Calu3 (cell line): Measurements from ENCODE around the gene BACH1. TPM values are rescaled to one million over a fixed set of nuclear protein-coding genes. Genes with fewer than 3 reads are reported as not detected.

Experiments
- BruUV-seq: library from RNA; stranded (reverse); fragments of 400-500 nt; replicated peaks from 2 replicates; lab custom pipeline; 2021; lab: Mats Ljungman, UMichigan
- CTCF ChIA-PET: fragments of 300-600 bp; sonication (Branson Sonifier 250); formaldehyde crosslinking; loops from one replicate; lab custom pipeline; 2022; ENCODE audit warnings: antibody characterized with exemption; lab: Charles Lee
- DNase-seq: peaks from one replicate; pipeline ENCODE4 v3.0.0; 2022
- H3K27ac Mint-ChIP-seq: one replicate; pipeline ENCODE4 v1.8.0; 2022; ENCODE audit warnings: mixed read lengths; ENCODE audit not compliant: unreplicated experiment
- H3K27me3 Mint-ChIP-seq: one replicate; pipeline ENCODE4 v1.8.0; 2022; ENCODE audit warnings: mixed read lengths; ENCODE audit not compliant: unreplicated experiment
- H3K36me3 Mint-ChIP-seq: one replicate; pipeline ENCODE4 v1.8.0; 2022; ENCODE audit warnings: mild to moderate bottlenecking, moderate library complexity, mixed read lengths; ENCODE audit not compliant: insufficient read depth, unreplicated experiment
- H3K4me1 Mint-ChIP-seq: one replicate; pipeline ENCODE4 v1.8.0; 2022; ENCODE audit warnings: mild to moderate bottlenecking, low read depth, mixed read lengths; ENCODE audit not compliant: unreplicated experiment
- H3K4me3 Mint-ChIP-seq: one replicate; pipeline ENCODE4 v1.8.0; 2022; ENCODE audit warnings: mild to moderate bottlenecking, low read depth, moderate library complexity, mixed read lengths; ENCODE audit not compliant: unreplicated experiment
- H3K9me3 Mint-ChIP-seq: one replicate; pipeline ENCODE4 v1.8.0; 2022; ENCODE audit warnings: low read depth, mixed read lengths; ENCODE audit not compliant: unreplicated experiment
- CTCF ChIP-seq: fragments of 200-600 bp; IDR thresholded peaks from one replicate; pipeline ENCODE4 v1.8.0; 2022; ENCODE audit warnings: antibody characterized with exemption; ENCODE audit not compliant: unreplicated experiment
- intact Hi-C: fragments of 100-400 bp; cut with micrococcal nuclease; formaldehyde crosslinking; loops from one replicate; pipeline ENCODE4 v1.10.0; 2022; ENCODE audit not compliant: unreplicated experiment
- total RNA-seq: library from RNA; stranded (reverse); gene quantifications from 2 replicates; pipeline ENCODE4 v1.2.3, GENCODE V29; 2022

BACH1 gene
- total RNA-seq, 1 experiment from 2014 or later = 80.2 TPM

- intact Hi-C loops = no loop called here
- Mint-ChIP-seq H3K9me3 (peaks cover 5% of the 10 kb centered on the region), H3K36me3 (no peaks in the 10 kb centered on the region), H3K27ac (peak overlapping the region; percentile 50), H3K4me1 (peaks cover 27% of the 10 kb centered on the region), H3K4me3 (no peak overlapping the region), H3K27me3 (no peaks in the 10 kb centered on the region)
- TF ChIP-seq CTCF = no peak
- CTCF ChIA-PET = interaction anchor here (1.1 kb wide), 1 partner anchor 10 kb away, joined by 4 read pairs; no protein-coding TSS in a partner anchor
- no peak for DNase-seq
- no TSS peak for BruUV-seq
Measured at GRCh38 chr21:29256126-29256910, 42.4 kb upstream of the BACH1 start.

GRCh38 chr21:29257701-29258100 is 41.0 kb upstream of the BACH1 start:
- no peak overlapping the region for H3K27ac Mint-ChIP-seq
- no peak for DNase-seq
- CTCF ChIA-PET = no interaction called here
- H3K4me1 Mint-ChIP-seq = peaks cover 27% of the 10 kb centered on the region
- peaks cover 5% of the 10 kb centered on the region for H3K9me3 Mint-ChIP-seq
- no peak for TF ChIP-seq CTCF
- H3K36me3 Mint-ChIP-seq = no peaks in the 10 kb centered on the region
- intact Hi-C loops = no loop called here
- H3K4me3 Mint-ChIP-seq = no peak overlapping the region
- no peaks in the 10 kb centered on the region for H3K27me3 Mint-ChIP-seq
- BruUV-seq = no TSS peak

DNA sequence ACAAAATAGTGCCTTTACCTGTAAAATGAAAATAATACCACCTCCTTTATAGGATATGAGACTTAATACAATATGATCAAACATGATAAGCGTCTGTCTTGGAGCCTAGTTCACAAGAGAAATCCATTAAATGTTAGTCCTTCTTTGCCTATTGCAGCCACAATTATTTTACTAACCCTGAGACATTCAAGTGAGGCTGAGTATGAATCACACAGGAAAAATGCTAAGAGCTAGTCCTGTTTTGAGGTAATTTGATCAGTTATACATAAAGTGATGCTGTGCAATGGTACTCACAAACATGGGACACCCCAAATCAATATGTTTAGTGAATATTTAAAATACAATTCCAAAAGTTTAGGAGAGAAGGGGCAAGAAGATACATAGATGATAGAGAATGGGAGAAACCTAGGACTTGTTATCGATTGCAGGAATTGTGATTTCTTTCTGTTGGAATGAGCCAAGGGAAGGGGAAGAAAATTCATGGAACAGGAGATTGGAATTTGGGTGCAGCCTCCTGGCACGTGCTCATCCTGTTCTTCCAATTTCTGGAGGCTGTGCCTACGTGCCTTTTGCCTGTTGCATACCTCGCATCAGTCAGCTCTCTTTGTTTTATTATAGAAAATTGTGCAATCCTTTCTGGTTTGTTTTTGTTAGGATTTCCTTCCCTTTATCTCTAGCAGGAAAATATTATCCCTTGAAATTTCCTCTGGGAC is 39.9 kb upstream of the BACH1 start:
- H3K27me3 Mint-ChIP-seq = no peaks in the 10 kb centered on the region
- CTCF ChIA-PET = interaction anchor here (0.6 kb wide), 1 partner anchor 33 kb away, joined by 3 read pairs; no protein-coding TSS in a partner anchor
- H3K9me3 Mint-ChIP-seq = peaks cover 2% of the 10 kb centered on the region
- H3K27ac Mint-ChIP-seq = peak overlapping the region; percentile 33
- TF ChIP-seq CTCF = no peak
- peak; percentile 12 for DNase-seq
- BruUV-seq = no TSS peak
- H3K4me1 Mint-ChIP-seq = peaks cover 27% of the 10 kb centered on the region
- intact Hi-C loops = no loop called here
- no peaks in the 10 kb centered on the region for H3K36me3 Mint-ChIP-seq
- H3K4me3 Mint-ChIP-seq = no peak overlapping the region

GRCh38 chr21:29260461-29260860 is 38.3 kb upstream of the BACH1 start:
- no peaks in the 10 kb centered on the region for H3K9me3 Mint-ChIP-seq
- intact Hi-C loops = no loop called here
- DNase-seq = no peak
- no peaks in the 10 kb centered on the region for H3K27me3 Mint-ChIP-seq
- no peaks in the 10 kb centered on the region for H3K36me3 Mint-ChIP-seq
- H3K27ac Mint-ChIP-seq = no peak overlapping the region
- TF ChIP-seq CTCF = no peak
- peaks cover 27% of the 10 kb centered on the region for H3K4me1 Mint-ChIP-seq
- BruUV-seq = no TSS peak
- H3K4me3 Mint-ChIP-seq = no peak overlapping the region
- CTCF ChIA-PET = no interaction called here
